ENCODE data around the gene DOCK10. TPM values are rescaled to one million over a fixed set of nuclear protein-coding genes. Genes with fewer than 3 reads are reported as not detected.

The DOCK10 gene
- total RNA-seq, 1 donor from 2014 or later, result 14.3 TPM

DNA sequence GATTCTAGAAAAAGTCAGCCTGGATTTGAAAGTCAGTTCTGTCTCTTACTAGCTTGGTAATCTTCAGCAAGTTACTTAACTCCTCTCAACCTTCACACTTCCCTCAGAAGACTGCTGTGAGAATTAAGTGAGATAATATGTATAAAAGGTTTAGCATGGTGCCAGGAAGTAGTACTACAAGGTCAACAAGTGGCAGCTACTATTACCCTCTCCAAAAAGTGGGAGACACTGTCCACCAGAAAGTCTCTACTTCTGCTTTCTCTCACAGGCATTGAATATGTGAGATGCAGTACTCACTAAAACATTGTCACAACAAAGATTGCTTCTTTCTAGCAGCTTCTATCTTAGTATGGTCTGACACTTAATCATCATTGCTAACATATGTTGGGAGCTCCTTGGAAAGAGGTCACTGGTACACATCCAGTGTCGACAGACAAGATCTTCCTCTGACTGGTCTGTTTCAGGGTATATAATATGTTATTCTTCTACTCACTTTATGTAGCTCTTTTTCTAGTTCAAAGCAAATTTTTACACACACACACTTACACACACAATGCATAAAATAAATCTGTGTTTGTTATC, 47.9 kb downstream of the DOCK10 start:
- Mint-ChIP-seq H3K36me3 (ENCODE audit: low read depth) (no peaks in the 10 kb centered on the region), H3K4me1 (ENCODE audit: low read depth) (peaks cover 16% of the 10 kb centered on the region), H3K4me3 (ENCODE audit: unreplicated experiment) (no peak overlapping the region), H3K27me3 (ENCODE audit: low read depth) (no peaks in the 10 kb centered on the region), H3K9me3 (ENCODE audit: low read depth) (no peaks in the 10 kb centered on the region), H3K27ac (ENCODE audit: unreplicated experiment) (no peak overlapping the region)
- TF ChIP-seq CTCF (IDR thresholded peaks at IDR 0.05), result no peak
- no peak for DNase-seq (ENCODE audit: low spot score)

DNA sequence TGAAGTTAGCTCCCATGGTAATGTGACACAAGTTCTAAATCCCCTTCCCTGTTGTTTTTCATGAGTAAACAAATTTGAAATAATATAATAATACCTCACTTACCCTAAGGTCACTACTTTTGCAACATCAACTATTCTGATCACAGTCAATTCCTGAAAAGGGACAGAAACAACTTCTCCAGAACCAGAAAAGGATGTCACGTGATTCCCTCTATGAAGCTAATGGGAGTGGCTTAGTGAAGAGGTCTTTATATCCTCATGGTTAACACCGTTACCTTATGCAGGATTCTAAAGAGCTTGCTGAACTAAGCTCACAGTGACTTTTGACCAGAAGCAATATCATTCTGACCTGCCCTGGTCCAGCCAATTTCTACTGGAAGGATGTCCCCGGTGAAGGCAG, 51.6 kb downstream of the DOCK10 start:
- no peak overlapping the region for H3K4me3 Mint-ChIP-seq (ENCODE audit: unreplicated experiment)
- no peaks in the 10 kb centered on the region for H3K9me3 Mint-ChIP-seq (ENCODE audit: low read depth)
- peaks cover 4% of the 10 kb centered on the region for H3K4me1 Mint-ChIP-seq (ENCODE audit: low read depth)
- no peak overlapping the region for H3K27ac Mint-ChIP-seq (ENCODE audit: unreplicated experiment)
- no peak for DNase-seq (ENCODE audit: low spot score)
- H3K27me3 Mint-ChIP-seq (ENCODE audit: low read depth), result no peaks in the 10 kb centered on the region
- no peak for TF ChIP-seq CTCF (IDR thresholded peaks at IDR 0.05)
- H3K36me3 Mint-ChIP-seq (ENCODE audit: low read depth), result no peaks in the 10 kb centered on the region

GRCh38 chr2:224987733-224988132, 54.5 kb downstream of the DOCK10 start:
- Mint-ChIP-seq H3K36me3 (ENCODE audit: low read depth) (no peaks in the 10 kb centered on the region), H3K27me3 (ENCODE audit: low read depth) (no peaks in the 10 kb centered on the region), H3K9me3 (ENCODE audit: low read depth) (no peaks in the 10 kb centered on the region), H3K4me3 (ENCODE audit: unreplicated experiment) (no peak overlapping the region), H3K4me1 (ENCODE audit: low read depth) (peaks cover 23% of the 10 kb centered on the region), H3K27ac (ENCODE audit: unreplicated experiment) (no peak overlapping the region)
- no peak for DNase-seq (ENCODE audit: low spot score)
- no peak for TF ChIP-seq CTCF (IDR thresholded peaks at IDR 0.05)

- peaks cover 31% of the 10 kb centered on the region for H3K4me1 Mint-ChIP-seq (ENCODE audit: low read depth)
- no peak overlapping the region for H3K27ac Mint-ChIP-seq (ENCODE audit: unreplicated experiment)
- no peaks in the 10 kb centered on the region for H3K27me3 Mint-ChIP-seq (ENCODE audit: low read depth)
- no peak for TF ChIP-seq CTCF (IDR thresholded peaks at IDR 0.05)
- H3K36me3 Mint-ChIP-seq (ENCODE audit: low read depth), result no peaks in the 10 kb centered on the region
- no peak overlapping the region for H3K4me3 Mint-ChIP-seq (ENCODE audit: unreplicated experiment)
- no peaks in the 10 kb centered on the region for H3K9me3 Mint-ChIP-seq (ENCODE audit: low read depth)
- no peak for DNase-seq (ENCODE audit: low spot score)
Observed at GRCh38 chr2:224986477-224986876, 55.8 kb downstream of the DOCK10 start.

DNA sequence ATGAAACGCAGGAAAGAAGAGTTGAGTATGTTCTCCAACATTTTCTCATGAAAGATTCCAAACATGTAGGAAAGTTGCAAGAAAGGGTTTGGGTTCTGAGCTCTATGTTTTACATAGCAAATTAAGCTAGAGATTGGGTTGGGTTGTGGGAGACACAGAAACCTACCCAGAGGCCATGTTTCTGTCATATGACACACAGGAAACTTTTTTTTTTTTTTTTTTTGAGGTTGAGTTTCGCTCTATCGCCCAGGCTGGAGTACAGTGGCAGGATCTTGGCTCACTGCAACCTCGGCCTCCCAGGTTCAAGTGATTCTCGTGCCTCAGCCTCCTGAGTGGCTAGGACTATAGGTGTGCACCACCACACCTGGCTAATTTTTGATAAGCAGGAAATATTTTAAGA, 57.6 kb downstream of the DOCK10 start:
- DNase-seq (ENCODE audit: low spot score), result no peak
- no peaks in the 10 kb centered on the region for H3K27me3 Mint-ChIP-seq (ENCODE audit: low read depth)
- H3K4me1 Mint-ChIP-seq (ENCODE audit: low read depth), result peaks cover 35% of the 10 kb centered on the region
- no peaks in the 10 kb centered on the region for H3K36me3 Mint-ChIP-seq (ENCODE audit: low read depth)
- H3K27ac Mint-ChIP-seq (ENCODE audit: unreplicated experiment), result peak overlapping the region; percentile 97
- TF ChIP-seq CTCF (IDR thresholded peaks at IDR 0.05), result no peak
- H3K4me3 Mint-ChIP-seq (ENCODE audit: unreplicated experiment), result peak overlapping the region; percentile 70
- H3K9me3 Mint-ChIP-seq (ENCODE audit: low read depth), result no peaks in the 10 kb centered on the region
